GM18951 (cell line): ENCODE data around the gene KPTN.
"Not testable (repeated sequence)": the region's sequence is repeated elsewhere in the genome, so short reads cannot be mapped to it uniquely, and the experiment has no call there.

ENCODE experiments used
- POLR2A ChIP-seq: IDR thresholded peaks from 4 replicates; pipeline ENCODE4 v1.6.1; 2011; ENCODE audit warnings: mild to moderate bottlenecking; ENCODE audit not compliant: insufficient read length, insufficient read depth; ENCODE audit errors: extremely low read depth
- in situ Hi-C: fragments of 300-500 bp; cut with MboI; formaldehyde crosslinking; loops from one replicate; pipeline ENCODE4 v1.12.0; 2022; ENCODE audit warnings: low sequenced_read_pairs, mixed read lengths, inconsistent platforms; ENCODE audit not compliant: unreplicated experiment

Gene KPTN

DNA sequence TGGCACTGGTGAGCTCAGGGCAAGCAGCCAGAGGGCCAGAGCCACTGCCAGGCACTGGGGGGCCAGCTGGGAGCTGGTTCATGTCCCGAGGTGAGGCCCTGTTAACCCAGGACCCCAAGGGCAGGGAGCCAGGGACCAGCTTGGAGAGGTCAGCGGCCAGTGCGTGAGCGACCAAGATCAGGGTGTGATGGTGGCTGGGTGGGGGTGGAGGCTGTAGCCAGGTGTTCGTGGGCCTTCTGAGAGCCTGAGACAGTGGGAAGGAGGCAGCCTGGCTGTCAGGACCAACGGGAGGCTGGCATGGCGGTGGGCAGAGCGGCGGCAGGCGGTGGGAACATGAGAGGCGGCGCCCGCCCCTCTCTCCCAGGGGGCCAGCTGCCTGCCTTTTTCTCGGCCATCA, 8.1 kb upstream of the KPTN start:
- no peak for TF ChIP-seq POLR2A
- in situ Hi-C loops, result no loop called here

DNA sequence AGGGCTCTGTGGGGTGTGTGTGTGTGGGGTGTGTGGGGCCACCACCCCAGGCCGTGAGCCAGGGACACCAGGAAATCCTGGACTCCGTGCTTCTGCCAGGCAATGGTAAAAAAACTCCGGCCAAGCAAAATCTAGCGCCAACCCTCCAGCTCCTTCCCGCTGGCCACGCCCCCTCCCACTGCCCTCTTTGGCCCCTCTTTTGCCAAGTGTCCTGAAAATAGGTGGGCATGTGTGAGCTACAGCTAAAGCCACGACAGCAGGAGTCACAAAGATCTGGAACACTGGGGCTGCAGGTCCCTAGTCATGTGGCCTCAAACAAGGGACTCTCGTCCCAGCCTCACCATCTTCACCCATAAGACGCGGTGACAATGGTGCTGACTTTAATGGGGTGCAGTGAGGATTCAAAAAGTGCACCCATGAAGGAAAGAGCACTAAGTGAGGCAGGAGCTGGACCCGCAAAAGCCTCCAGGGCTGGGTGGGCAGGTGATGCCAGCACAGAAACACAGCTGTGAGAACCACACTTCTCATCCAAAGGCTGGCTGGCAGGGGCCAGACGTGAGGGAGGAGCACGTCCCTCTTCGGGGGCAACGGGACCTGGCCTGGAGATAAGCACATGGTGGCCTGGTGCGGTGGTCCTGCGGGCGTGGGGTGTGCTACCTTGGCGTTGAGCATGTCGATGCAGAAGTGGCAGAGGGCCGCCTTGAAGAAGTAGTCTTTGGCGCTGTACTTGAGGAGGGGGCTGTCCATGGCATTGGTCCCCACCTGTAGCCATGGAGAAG, 7.5 kb upstream of the KPTN start:
- in situ Hi-C loops, result no loop called here

DNA sequence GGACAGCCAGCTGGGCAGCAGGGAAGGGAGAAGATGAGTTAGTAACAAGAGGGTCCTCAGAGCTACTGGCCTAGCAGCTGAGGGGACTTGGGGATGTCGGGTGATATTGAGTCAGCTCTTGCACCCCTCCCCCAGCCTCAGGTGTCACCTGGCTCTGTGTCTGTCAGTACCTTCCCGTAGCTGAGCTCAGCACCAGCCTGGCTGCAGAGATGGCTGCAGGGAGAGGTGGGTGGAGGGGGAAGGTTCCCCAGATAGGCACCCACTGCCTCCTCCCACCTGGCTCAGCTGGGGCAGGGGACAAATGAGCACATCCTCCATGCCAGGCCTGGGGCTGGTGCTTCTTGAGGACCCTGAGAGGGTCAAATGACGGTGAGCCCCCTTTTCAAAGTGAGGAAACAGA, 6.8 kb upstream of the KPTN start:
- in situ Hi-C loops, result no loop called here
- no peak for TF ChIP-seq POLR2A

More for the DNA sequence above, 7.5 kb upstream of the KPTN start:
- TF ChIP-seq POLR2A, result no peak

DNA sequence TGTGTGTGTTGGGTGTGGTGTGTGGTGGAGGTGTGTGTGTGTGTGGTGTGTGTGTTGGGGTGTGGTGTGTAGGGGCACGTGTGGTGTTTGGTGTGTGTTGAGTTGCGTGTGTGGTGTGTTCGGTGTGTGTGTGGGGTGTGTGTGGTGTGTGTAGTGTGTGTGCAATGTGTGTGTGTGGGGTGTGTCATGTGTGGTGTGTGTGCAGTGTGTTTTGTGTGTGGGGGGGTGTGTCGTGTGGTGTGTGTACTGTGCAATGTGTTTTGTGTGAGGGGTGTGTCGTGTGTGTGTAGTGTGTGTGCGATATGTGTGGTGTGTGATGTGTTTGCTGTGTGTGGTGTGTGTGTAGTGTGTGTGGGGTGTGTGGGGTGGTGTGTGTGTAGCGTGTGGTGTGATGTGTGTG, 6.0 kb upstream of the KPTN start:
- TF ChIP-seq POLR2A, result no peak
- in situ Hi-C loops, result no loop called here

DNA sequence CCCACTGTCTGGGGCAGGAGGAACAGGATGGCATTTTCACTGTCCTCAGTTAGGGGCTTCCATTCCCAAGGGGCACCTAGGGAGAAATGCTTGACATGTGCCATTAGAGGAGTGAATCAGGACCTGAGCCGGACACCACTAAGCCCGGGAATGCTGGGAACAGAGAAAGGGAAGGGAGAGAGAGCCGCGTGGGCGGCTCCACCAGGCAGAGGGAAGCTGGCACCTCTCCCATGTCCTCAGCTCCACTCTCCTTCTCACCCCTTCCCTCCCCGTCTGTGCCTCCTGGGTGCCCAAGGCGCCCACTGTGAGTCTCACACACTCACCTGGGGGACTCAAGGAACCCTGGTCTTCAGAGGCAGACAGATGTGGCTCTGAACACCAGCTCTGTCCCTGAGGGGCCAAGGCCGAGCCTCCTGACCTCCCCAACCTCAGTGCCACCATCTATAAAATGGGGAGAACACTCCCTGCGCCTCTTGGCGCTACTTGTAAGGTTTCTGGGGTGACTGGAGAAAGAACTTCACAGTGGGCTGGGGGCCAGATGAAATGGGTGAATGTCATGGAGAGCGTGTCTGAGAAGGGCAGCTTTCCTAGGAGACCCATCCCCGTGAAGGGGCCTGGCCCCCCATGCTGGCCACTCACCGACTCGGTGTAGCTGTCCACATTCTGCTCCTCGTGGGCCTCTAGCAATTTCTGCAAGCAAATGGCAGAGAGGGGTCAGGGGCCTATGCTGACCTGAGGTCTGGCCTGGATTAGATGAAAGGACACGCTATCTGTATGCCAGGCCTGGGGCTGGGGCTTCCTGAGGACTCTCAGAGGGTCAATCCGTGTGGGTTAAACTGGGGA, 5.3 kb upstream of the KPTN start:
- TF ChIP-seq POLR2A, result peak; percentile 9
- in situ Hi-C loops, result no loop called here

DNA sequence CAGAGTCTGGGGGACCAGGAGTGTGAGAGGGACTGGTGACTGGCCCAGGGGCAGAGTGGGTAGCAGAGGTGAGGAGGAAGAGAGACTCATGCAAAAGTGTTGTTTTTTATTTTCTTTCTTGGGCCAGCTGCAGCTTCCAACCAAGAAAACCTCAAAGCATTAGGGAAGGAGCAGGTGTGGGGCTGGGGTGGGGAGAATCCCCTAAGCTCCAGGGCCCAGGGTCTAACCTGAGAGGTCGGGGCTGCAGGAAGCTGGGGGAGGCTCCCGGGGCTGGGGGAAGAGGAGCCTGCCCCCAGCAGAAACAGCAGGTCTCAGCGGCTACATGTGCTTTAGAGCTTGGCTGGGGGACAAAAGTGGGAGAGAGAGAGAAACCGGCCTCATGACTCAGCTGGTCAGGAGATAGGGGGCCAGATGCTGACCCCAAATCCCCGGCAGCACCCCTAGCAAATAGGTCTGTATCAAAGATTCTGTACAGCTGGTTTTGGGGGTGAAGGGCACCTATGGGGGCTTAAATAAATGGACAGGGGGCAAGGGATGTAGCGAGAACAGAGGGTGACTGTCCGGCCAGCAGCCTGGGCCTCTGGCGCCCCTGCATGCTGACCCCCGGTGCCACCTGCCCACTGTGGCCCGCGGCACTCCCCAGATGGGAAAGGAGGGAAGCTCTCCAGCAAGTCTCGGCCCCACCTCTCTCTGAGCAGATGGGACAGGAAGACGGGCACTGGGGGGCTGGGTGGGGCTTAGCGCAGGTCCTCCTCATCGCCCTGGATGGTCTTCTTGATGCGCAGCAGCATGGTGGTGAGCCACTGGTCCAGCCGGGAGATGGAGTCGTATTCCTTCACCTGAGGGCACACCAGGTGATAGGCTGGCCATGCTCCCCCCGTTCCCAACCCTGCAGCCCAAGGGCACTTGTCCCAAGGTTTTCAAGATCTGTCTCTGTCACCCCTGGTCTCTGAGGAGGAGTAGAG, 3.8 kb upstream of the KPTN start:
- in situ Hi-C loops, result no loop called here
- TF ChIP-seq POLR2A, result no peak

DNA sequence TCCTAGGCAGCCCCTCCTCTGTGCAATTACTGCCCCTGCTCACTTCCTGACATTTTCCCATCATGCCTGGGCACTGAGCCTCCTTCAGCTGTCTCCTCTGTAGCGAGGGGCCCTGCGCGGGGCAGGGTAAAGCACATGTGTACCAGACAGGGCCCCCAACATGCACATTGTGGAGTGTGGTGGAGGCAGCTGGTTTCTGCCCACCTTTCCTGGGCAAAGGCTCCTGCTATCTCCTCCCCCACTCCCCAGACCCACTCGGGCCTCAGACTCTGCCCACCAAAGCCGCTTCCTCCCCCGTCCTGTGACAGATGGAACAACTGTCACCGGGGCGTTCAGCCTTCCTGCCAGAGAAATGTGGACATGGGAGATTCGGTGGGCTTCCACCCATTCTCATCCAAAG, 2.9 kb upstream of the KPTN start:
- in situ Hi-C loops, result no loop called here
- no peak for TF ChIP-seq POLR2A

DNA sequence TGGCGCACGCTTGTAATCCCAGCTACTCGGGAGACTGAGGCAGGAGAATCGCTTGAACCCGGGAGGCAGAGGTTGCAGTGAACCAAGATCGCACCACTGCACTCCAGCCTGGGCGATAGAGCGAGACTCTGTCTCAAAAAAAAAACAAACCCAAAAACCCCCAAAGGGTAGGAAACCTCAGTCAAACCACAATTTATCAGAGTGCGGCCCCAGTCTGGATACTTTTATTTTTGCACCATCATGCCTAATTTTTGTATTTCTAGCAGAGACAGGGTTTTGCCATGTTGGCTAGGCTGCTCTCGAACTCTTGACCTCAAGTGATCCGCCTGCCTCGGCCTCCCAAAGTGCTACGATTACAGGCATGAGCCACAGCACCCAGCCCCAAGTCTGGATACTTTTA, 2.2 kb upstream of the KPTN start:
- in situ Hi-C loops, result not testable (repeated sequence)

DNA sequence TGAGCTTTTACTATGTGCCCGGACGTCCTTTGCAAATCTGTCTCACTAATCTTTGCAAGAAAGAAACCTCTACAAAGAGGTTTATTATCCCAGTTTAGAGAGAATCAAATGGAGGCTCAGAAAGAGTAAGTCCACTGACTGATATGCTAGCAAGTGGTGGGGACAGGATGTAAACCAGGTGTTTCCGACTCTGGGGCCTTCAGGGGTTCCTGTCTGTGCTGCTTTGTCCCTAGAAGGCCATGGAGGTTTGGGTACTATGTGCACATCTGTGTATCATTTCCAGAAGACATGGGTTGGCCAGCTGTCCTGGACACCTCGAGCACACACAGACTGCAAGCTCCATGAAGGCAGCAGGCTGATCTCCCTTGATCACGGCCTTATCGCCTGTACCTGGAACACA, 1.2 kb upstream of the KPTN start:
- in situ Hi-C loops, result no loop called here
- TF ChIP-seq POLR2A, result no peak

DNA sequence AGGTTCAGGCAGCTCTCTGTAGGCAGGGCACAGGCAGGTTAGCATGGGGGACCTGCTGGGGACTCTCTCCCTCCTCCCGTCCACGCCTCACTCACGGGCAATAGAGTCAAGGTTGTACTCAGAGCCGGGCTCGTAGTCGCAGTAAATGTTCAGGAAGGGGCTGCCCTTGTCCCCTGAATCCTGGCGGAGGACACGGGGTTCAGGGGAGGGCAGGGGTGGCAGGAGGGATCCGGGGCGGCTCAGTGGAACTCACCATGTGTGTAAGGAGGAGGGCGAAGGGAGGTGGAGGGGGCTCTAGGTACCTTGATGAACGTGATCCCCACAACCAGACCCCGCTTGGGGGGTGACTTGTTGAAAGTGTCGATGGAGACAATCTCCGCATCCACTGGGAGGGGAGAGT, 819 bp downstream of the KPTN start:
- in situ Hi-C loops, result no loop called here
- no peak for TF ChIP-seq POLR2A

DNA sequence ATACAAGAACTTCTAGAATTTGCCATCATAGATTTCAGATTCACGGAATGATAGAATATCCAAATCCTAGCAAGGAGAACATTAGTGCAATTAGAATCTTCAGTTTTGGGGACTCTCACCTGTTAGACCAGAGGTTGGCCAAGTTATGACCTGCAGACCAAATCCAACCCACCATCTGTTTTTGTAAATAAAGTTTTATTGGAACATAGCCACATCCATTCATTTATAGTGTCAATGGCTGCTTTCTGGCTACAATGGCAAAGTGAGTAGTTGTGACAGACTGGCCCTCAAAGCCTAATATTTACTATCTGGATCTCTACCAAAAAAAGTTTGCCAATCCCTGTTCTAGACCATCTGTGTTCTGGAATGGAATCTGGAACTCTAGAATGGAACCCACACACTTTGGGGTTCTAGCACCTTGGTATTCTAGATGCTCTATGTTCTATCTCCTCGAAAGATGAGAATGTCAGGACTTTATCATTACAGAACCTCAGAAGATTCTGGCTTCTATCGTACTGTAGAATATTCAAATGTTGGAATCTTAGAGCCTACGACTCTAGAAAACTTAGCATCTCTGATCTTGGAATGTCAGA, 2.5 kb downstream of the KPTN start:
- TF ChIP-seq POLR2A, result no peak
- in situ Hi-C loops, result no loop called here

DNA sequence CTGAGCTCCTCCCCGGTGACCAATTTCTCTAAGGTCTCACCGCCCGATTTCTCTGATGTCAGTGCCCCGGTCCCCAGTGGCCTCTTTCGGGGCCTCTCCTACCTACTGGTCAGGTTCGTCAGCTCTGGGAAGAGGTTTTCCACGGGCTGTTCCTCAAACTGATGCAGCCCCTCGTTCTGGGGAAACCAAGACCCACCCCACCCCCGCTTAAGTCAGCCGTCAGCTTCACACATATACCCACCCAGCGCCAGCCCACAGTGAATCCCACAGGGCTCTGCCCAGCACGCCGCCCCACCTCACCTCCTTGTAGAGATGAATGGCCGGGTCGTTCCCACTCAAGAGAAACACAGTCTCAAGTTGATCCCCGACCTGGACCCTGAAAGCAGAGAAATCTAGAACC, 3.4 kb downstream of the KPTN start:
- no peak for TF ChIP-seq POLR2A
- in situ Hi-C loops, result no loop called here

DNA sequence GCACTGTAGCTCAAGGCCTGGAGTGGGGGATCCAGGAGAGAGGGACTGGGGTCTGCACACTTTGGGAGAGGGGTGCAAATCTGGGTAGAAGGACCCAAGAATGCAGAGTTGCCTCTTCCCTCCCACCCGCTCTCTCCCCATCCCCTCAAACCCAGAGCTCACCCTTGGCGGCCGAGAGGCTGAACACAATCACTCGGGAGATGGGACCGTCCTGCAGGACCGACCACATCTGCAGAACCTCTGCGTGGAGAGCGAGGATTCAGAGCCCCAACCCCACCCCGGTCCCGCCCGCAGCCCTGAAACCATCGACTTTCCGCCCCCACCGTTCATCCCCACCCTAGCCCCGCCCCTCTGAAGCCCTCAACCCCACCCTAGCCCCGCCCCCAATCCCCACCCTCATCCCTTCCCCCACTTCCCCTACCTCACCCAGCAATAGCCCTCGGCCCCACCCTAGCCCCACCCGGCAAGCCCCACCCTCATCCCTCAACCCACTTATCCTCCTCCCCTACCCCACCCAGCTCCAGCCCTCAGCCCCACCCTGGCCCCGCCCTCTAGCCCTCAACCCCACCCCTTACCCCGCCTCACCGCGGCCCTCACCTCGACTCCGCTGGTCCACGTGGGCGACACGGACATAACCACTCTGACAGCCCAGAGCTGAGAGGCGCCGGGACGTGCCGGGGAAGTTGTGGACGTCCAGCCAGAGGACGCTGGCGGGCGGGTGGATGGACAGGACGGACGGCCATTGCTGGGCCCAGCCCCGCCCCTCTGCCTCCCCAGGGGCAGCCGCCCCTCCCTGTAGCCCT, 4.1 kb downstream of the KPTN start:
- no peak for TF ChIP-seq POLR2A
- in situ Hi-C loops, result no loop called here
